ENCODE results near the gene FAM187B. TPM values are rescaled to one million over a fixed set of nuclear protein-coding genes. Genes with fewer than 3 reads are reported as not detected.

The FAM187B gene
- polyA plus RNA-seq (ENCODE audit: insufficient read length in 4 of 4): not detected

- no peak for DNase-seq (ENCODE audit: low read depth in 4 of 4, low spot score in 3 of 4)
These were observed at the start of gene FAM187B for GRCh38 chr19:35228177-35228930. Gene FAM187B (minus strand): TSS chr19:35228739. CDS start chr19:35228680, 59 bp downstream.

- DNase-seq (ENCODE audit: low read depth in 4 of 4, low spot score in 3 of 4): no peak
These were observed 48.3 kb upstream of the FAM187B start for GRCh38 chr19:35276706-35277281.

DNA sequence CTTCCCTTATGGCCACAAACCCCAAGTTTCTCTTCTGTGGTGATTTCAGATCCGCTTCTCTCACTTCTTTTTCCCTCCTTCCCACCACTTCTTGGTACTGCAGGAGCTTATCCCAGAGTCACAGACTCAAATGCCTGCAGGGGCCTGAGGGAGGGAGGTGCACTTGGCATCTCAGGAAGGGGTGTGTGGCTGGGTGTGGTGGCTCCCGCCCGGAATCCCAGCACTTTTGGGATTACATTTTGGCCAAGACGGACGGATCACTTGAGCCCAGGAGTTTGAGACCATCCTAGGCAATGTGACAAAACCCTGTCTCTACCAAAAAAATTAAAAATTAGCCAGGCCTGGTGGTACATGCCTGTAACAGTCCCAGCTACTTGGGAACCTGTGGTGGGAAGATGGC lies 45.8 kb upstream of the FAM187B start:
- DNase-seq (ENCODE audit: low read depth in 4 of 4, low spot score in 3 of 4): no peak

DNA sequence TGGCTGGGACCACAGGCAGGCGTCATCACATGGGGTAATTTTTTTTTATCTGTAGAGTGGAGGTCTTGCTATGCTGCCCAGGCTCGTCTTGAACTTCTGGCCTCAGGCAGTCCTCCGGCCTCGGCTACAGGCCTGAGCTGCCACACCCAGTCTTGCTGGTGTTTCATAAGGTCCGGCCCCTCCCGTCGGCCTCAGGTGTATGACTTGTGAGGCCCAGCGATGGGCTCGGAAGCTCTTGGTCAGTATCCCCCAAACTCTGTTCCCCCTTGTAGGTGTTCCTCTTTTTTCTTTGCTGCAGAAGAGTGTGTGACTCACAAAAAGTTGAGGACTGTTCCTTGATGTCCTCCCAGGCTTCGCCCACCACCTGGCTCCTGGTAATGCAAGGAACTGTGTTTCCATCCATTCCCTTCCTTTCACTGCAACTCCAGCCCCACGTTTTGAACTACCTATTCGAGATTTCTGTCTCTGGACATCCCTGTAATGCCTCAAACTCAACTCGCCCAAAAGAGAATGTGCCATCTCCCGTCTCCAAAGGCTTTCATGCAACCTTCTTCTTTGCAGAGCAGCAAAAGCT lies 45.2 kb upstream of the FAM187B start:
- no peak for DNase-seq (ENCODE audit: low read depth in 4 of 4, low spot score in 3 of 4)

DNA sequence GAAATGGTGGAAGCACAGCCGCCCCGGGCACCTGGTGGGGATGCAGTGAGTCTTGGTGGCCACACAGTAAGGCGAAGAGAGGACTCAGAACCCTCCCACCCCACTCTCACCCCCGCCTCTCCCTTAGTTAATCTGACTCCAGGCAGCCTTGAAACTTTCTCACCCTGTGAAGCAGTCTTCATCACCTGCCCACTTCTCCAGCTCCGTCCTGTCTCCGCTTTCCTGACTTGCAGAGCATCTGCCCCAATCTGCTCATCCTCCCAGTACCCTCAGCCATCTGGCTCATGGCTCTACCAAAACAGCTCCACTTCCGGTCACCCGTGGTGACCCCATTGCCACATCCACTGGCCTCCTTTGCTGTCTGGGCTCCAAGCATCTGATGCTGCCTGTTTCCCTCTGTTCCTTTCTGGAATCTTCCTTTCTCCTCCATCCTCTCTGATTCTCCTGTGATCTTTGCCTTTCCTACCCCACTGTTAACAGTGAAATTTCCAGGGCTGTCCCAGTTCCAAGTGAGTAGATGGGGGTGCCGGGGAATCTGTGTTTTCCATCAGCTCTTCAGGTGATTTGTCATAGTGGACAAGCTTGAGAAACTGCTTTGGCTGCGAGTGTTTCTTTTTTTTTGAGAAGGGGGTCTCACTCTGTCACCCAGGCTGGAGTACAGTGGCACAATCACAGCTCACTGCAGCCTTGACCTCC lies 44.6 kb upstream of the FAM187B start:
- no peak for DNase-seq (ENCODE audit: low read depth in 4 of 4, low spot score in 3 of 4)

GRCh38 chr19:35272122-35272719 lies 43.7 kb upstream of the FAM187B start:
- no peak for DNase-seq (ENCODE audit: low read depth in 4 of 4, low spot score in 3 of 4)

GRCh38 chr19:35271546-35271945 lies 43.0 kb upstream of the FAM187B start:
- no peak for DNase-seq (ENCODE audit: low read depth in 4 of 4, low spot score in 3 of 4)

DNA sequence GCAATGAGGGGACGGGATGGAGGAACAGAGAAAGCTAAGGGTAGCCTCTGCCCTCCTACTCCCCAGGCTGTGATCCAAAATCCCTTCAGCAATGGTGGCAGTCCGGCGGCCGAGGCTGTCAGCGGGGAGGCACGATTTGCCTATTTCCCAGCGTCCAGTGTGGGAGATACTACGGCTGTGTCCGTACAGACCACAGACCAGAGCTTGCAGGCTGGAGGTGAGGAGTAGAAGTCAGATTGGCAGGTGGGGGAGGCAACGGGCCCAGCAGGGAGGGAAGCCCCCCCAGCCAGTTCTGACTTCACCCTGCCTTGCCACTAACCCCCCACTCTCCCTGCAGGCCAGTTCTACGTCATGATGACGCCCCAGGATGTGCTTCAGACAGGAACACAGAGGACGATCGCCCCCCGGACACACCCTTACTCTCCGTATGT lies 41.9 kb upstream of the FAM187B start:
- DNase-seq (ENCODE audit: low read depth in 4 of 4, low spot score in 3 of 4): no peak

DNA sequence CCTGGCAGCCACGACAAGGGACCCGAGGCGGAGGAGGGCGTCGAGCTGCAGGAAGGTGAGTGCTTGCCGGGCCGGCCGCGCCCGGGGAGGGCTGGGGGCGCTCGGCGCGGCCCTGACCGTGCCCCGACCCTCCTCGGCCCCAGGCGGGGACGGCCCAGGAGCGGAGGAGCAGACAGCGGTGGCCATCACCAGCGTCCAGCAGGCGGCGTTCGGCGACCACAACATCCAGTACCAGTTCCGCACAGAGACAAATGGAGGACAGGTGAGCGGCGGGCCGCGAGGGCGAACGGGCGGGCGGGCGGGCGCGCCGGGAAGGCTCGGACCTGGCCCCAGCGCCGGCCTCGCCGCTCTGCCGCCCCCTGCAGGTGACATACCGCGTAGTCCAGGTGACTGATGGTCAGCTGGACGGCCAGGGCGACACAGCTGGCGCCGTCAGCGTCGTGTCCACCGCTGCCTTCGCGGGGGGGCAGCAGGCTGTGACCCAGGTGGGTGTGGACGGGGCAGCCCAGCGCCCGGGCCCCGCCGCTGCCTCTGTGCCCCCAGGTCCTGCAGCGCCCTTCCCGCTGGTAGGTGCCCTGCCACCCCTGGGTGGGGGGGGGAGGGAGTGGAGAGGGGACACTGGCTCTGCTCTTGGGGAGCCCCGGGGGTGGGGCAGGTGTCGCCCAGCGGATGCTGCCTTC lies 41.0 kb upstream of the FAM187B start:
- peak; percentile 63 to 76 (median 71) for DNase-seq (ENCODE audit: low read depth in 4 of 4, low spot score in 3 of 4)

DNA sequence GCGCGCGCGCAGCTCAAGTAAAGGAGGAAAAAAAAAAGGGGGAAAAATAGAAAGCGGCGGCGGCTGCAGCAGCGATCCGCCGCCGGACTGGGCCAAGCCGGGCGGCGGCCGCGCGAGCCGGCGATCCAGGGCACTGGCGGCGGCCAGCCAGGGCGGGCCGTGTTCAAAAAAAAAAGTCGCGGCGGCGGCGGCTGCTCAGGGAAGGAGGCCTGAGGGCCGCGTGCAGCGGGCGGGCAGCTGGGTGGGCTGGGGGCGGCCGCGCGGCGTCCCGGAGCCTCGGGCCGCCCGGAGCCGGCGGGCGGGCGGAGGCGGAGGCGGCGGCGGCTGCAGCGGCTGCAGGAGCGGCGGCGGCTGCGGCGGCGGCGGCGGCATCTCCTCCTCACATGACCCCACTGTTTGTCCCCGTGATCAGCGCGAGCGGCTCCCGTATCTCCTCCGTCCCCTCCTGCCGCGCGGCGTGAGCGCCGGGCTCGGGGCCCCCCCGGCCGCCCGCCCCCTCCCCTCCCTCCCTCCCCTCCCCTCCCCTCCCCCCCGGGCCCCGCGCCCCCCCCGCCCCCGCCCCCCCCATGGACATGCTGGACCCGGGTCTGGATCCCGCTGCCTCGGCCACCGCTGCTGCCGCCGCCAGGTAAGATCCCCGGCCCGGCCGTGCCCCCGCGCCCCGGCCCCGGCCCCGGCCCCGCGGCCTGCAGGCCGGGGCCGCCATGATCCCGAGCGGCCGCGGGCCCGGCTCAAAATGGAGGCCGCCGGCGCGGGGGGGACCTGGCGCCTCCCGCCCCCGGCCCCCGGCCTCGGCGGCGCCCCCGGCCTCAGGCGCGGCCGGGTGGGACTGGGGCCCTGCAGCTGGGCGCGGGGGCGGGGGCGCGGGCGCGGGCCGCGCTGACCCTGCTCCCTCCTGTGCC lies 40.2 kb upstream of the FAM187B start, which contains the start of gene USF2:
Gene USF2, plus strand, starts transcription at position 427 of the 902 bp plus-strand sequence. Its CDS starts 140 bp downstream, at position 567.
- DNase-seq (ENCODE audit: low read depth in 4 of 4, low spot score in 3 of 4): no peak

GRCh38 chr19:35267818-35268535 lies 39.4 kb upstream of the FAM187B start:
- DNase-seq (ENCODE audit: low read depth in 4 of 4, low spot score in 3 of 4): peak; percentile 57 to 74 (median 60)

GRCh38 chr19:35267353-35267817 lies 38.8 kb upstream of the FAM187B start:
- peak in 1 of 4 donors; percentile 55 for DNase-seq (ENCODE audit: low read depth in 4 of 4, low spot score in 3 of 4)

DNA sequence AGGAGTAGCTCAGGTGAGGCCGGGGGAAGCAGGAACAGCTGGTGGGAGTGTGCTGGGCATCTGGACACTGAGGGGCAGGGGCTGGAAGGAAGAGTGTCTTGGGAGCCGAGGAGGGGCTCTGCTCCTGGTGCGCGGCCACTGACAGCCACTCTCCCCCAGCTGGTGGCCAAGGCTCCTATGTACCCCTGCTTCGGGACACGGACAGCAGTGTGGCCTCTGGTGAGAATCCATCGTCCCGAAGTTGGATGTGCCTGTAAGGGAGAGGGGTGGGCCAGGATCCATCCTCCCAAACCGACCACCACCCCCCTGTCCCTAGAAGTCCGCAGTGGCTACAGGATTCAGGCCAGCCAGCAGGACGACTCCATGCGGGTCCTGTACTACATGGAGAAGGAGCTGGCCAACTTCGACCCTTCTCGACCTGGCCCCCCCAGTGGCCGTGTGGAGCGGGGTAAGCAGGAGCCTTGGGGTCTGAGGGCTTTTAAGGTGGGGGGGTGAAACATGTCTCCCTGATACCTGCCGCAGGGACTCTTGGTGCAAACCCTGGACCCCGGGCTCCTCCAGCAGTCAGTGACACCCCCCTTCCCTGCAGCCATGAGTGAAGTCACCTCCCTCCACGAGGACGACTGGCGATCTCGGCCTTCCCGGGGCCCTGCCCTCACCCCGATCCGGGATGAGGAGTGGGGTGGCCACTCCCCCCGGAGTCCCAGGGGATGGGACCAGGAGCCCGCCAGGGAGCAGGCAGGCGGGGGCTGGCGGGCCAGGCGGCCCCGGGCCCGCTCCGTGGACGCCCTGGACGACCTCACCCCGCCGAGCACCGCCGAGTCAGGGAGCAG lies 38.2 kb upstream of the FAM187B start:
- no peak for DNase-seq (ENCODE audit: low read depth in 4 of 4, low spot score in 3 of 4)

GRCh38 chr19:35265900-35266519 lies 37.5 kb upstream of the FAM187B start:
- no peak for DNase-seq (ENCODE audit: low read depth in 4 of 4, low spot score in 3 of 4)

- DNase-seq (ENCODE audit: low read depth in 4 of 4, low spot score in 3 of 4): no peak
These were observed 36.8 kb upstream of the FAM187B start for GRCh38 chr19:35265126-35265899.

Measured in right renal pelvis (tissue), 4 donors.